ENCODE data around the gene GPR148.

DNA sequence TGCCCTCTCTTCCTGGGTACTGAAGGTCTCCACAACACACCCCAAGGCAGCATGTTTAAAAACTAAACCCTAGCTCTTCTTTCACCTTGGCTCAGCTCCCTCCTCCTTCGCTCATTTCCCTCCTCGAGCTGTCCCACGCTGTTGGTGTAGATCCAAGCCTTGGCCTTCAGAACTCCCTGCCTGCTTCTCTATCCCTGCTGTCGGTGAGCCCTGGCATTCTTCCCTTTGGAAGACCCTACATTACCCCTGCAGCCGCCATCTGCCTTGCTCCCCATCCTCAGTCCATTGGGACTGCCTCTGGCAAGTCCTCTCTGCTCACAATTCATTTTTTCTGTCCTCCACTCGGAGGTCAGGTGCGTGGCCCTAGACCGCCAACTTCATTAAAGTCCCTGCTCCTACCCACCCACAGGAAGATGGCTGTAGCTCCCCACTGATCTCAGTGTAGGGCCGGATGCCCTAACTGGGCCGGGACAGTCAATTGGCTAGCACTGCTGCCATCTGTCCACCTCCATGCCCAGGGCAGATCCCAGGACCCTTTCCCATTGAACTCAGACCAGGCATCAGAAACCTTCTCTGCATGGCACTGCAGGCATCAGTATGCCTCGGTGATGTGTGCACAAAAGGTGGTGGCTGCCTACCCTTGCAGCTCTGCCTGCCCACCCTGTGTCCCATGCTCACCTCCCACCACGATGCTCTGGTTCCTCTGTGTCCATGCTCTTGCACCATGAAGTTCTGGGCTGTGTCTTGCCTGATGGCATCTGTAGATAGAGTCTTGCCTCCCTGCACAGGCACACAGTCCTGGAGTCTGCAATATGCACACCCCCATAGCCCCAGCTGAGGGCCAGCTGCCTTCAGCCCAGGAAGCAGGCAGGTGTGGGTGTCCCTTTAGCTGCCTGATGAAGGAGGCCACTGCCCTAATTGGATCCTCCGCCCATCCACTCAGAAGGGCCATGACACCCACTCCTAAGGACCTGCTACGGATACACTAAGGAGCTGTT is 32.2 kb downstream of the GPR148 start:
- no peak for TF ChIP-seq POLR2A (IDR thresholded peaks at IDR 0.05; ENCODE audit: low read depth, low read length)
- TF ChIP-seq POLR2AphosphoS5 (IDR thresholded peaks at IDR 0.05; ENCODE audit: low read depth, low read length): no peak
- no peak for TF ChIP-seq TAF1 (IDR thresholded peaks at IDR 0.05; ENCODE audit: borderline replicate concordance, low read depth, low read length)

Data from GM12892 (cell line).